ENCODE data around the gene SUCNR1. TPM values are rescaled to one million over a fixed set of nuclear protein-coding genes. Genes with fewer than 3 reads are reported as not detected.

SUCNR1 gene
- total and polyA plus RNA-seq, 2 of the 13 experiments (the other 11 are each of a cell fraction or from before 2014, with no cell fraction given) = 0.03 TPM; not detected in 1

GRCh38 chr3:151900460-151900859, 27.0 kb downstream of the SUCNR1 start:
- no peak for ATAC-seq
- Histone ChIP-seq H3K4me3 (replicated peaks in 1 of 3; ENCODE audit: insufficient read depth in 1 of 3, low read depth in 2 of 3, low read length in 3 of 3) (no peak overlapping the region), H4K20me1 (ENCODE audit: insufficient read depth, low read length) (no peaks in the 10 kb centered on the region), H3K79me2 (ENCODE audit: insufficient read depth, low read length) (no peaks in the 10 kb centered on the region), H3K9me3 (ENCODE audit: low read length) (no peaks in the 10 kb centered on the region), H3K9ac (ENCODE audit: insufficient read depth, low read depth, low read length) (no peak overlapping the region), H2AFZ (ENCODE audit: low read length) (no peak overlapping the region), H3K27ac (ENCODE audit: extremely low read length, insufficient read depth, low read length) (no peak overlapping the region), H3K4me2 (ENCODE audit: low read depth, low read length) (no peak overlapping the region), H3K4me1 (ENCODE audit: insufficient read depth, low read length) (no peaks in the 10 kb centered on the region), H3K27me3 (ENCODE audit: control insufficient read depth in 1 of 2, insufficient read depth in 2 of 2, low read length in 2 of 2) (no peaks in the 10 kb centered on the region), H3K36me3 (replicated peaks in 1 of 2; ENCODE audit: control insufficient read depth in 1 of 2, insufficient read depth in 2 of 2, low read length in 2 of 2) (no peaks in the 10 kb centered on the region)
- in situ Hi-C loops (cut with HindIII; ENCODE audit: extremely low pct_ligation_motif_present, low pct_unique_long_range_greater_than_20kb) = no loop called here
- no TSS peak for BruUV-seq (replicated peaks)
- WGBS (ENCODE audit: low lambda C conversion rate) = 0% methylated on average over 2 of the region's 2 CpGs
- intact Hi-C loops (cut with micrococcal nuclease; ENCODE audit: unreplicated experiment) = no loop called here
- POLR2A ChIA-PET = no interaction called here
- TF ChIP-seq PPARG (CRISPR knock-in tag; conservative IDR thresholded peaks at IDR 0.05) = no peak
- TF ChIP-seq YEATS2 (CRISPR knock-in tag; IDR thresholded peaks at IDR 0.05; ENCODE audit: borderline replicate concordance) = no peak
- no peak for TF ChIP-seq MYNN (CRISPR knock-in tag; IDR thresholded peaks at IDR 0.05; ENCODE audit: low read depth)
- TF ChIP-seq ZC3H4 (CRISPR knock-in tag; IDR thresholded peaks at IDR 0.05; ENCODE audit: borderline replicate concordance) = no peak
- no peak for TF ChIP-seq ZNF281 (CRISPR knock-in tag; IDR thresholded peaks at IDR 0.05; ENCODE audit: borderline replicate concordance)
- no peak for TF ChIP-seq U2AF2 (IDR thresholded peaks at IDR 0.05; ENCODE audit: low read depth, low read length)
- no peak for TF ChIP-seq ZNF547 (CRISPR knock-in tag; IDR thresholded peaks at IDR 0.05)
- TF ChIP-seq AHR (CRISPR knock-in tag; IDR thresholded peaks at IDR 0.05) = no peak
- no peak for TF ChIP-seq SRF (IDR thresholded peaks at IDR 0.05; ENCODE audit: low read depth, low read length)
- no peak for TF ChIP-seq ZNF577 (CRISPR knock-in tag; IDR thresholded peaks at IDR 0.05; ENCODE audit: borderline replicate concordance, low read depth)
- no peak for TF ChIP-seq ZBTB3 (CRISPR knock-in tag; IDR thresholded peaks at IDR 0.05; ENCODE audit: borderline replicate concordance, low read depth)
- no peak for TF ChIP-seq ZNF891 (CRISPR knock-in tag; IDR thresholded peaks at IDR 0.05)
- TF ChIP-seq ZNF784 (CRISPR knock-in tag; IDR thresholded peaks at IDR 0.05; ENCODE audit: borderline replicate concordance) = no peak
- no peak for TF ChIP-seq NR2C2 (CRISPR knock-in tag; IDR thresholded peaks at IDR 0.05; ENCODE audit: borderline replicate concordance)
- no peak for TF ChIP-seq ZNF777 (CRISPR knock-in tag; IDR thresholded peaks at IDR 0.05)
- DNase-seq (ENCODE audit: low spot score) = no peak
- no peak for FAIRE-seq
- CTCF ChIA-PET (ENCODE audit: low intra/inter-chr PET ratio, low total read pairs) = no interaction called here
